Stimulated activated CD4-positive, alpha-beta T cell treated with anti-CD3 and anti-CD28 coated beads, Interleukin-4, amount 100 ng/mL, for 48 hours (primary cell): ENCODE data around the gene TRIM7.

Experiments
- DNase-seq, 2 donors: peaks; one replicate each; pipeline ENCODE4 v3.0.0-alpha.2; 2020; ENCODE audit warnings: low read depth in 2 of 2

TRIM7 gene

GRCh38 chr5:181204826-181205760 lies at the start of gene TRIM7:
TSS of gene TRIM7 (minus strand) at chr5:181205196. CDS start at chr5:181205110, 86 bp downstream.
- DNase-seq, result no peak

- no peak for DNase-seq
These were observed 43.3 kb upstream of the TRIM7 start for GRCh38 chr5:181248277-181248676.

- DNase-seq, result peak; percentile 75 to 85
These were observed 41.5 kb upstream of the TRIM7 start for GRCh38 chr5:181246276-181247049.

- DNase-seq, result no peak
These were observed 40.7 kb upstream of the TRIM7 start for GRCh38 chr5:181245427-181246275.

GRCh38 chr5:181243564-181244343 lies 38.8 kb upstream of the TRIM7 start, which contains the start of gene RACK1:
TSS of gene RACK1 (minus strand) at chr5:181243906. CDS start at chr5:181243800, 106 bp downstream.
- peak; percentile 81 to 84 for DNase-seq

- DNase-seq, result no peak
These were observed 38.1 kb upstream of the TRIM7 start for GRCh38 chr5:181243018-181243563.

- DNase-seq, result no peak
These were observed 37.0 kb upstream of the TRIM7 start for GRCh38 chr5:181242031-181242451.

- DNase-seq, result no peak
These were observed 36.5 kb upstream of the TRIM7 start for GRCh38 chr5:181241393-181241975.

- no peak for DNase-seq
These were observed 34.2 kb upstream of the TRIM7 start for GRCh38 chr5:181239062-181239663.

GRCh38 chr5:181237729-181238385 lies 32.9 kb upstream of the TRIM7 start:
- DNase-seq, result no peak

- DNase-seq, result no peak
These were observed 32.1 kb upstream of the TRIM7 start for GRCh38 chr5:181236954-181237641.

- DNase-seq, result no peak
These were observed 31.5 kb upstream of the TRIM7 start for GRCh38 chr5:181236471-181236870.

GRCh38 chr5:181235689-181236366 lies 30.8 kb upstream of the TRIM7 start:
- no peak for DNase-seq

- no peak for DNase-seq
These were observed 30.3 kb upstream of the TRIM7 start for GRCh38 chr5:181235323-181235688.

- no peak for DNase-seq
These were observed 29.7 kb upstream of the TRIM7 start for GRCh38 chr5:181234455-181235306.

- DNase-seq, result no peak
These were observed 28.9 kb upstream of the TRIM7 start for GRCh38 chr5:181233801-181234454.
